Mucosa of descending colon (tissue), 3 donors: ENCODE measurements around the gene GOLGA8K. TPM values are rescaled to one million over a fixed set of nuclear protein-coding genes. Genes with fewer than 3 reads are reported as not detected.
"Not testable (repeated sequence)": the region's sequence is repeated elsewhere in the genome, so short reads cannot be mapped to it uniquely, and the experiment has no call there.

Source experiments
- ATAC-seq: fragments of 200-7000 bp; cut with Tn5 transposase; one replicate; pipeline ENCODE4 v1.9.1; 2020; ENCODE audit warnings: mild to moderate bottlenecking, moderate library complexity
- DNase-seq, 3 donors: peaks; one replicate each; pipeline ENCODE4 v3.0.0-alpha.2; 2020
- H3K36me3 ChIP-seq: fragments of 200-600 bp; one replicate; pipeline ENCODE4 v1.8.0; 2021; ENCODE audit warnings: low read depth, mild to moderate bottlenecking
- H3K4me1 ChIP-seq: fragments of 200-600 bp; one replicate; pipeline ENCODE4 v1.8.0; 2021; ENCODE audit warnings: low read depth, mild to moderate bottlenecking
- H3K4me3 ChIP-seq: fragments of 200-600 bp; one replicate; pipeline ENCODE4 v1.8.0; 2021; ENCODE audit warnings: mild to moderate bottlenecking
- H3K9me3 ChIP-seq: fragments of 200-600 bp; one replicate; pipeline ENCODE4 v1.8.0; 2021; ENCODE audit warnings: mild to moderate bottlenecking
- intact Hi-C, 2 donors: fragments of 100-400 bp; cut with DNase I in 1 of 2; cut with micrococcal nuclease in 1 of 2; formaldehyde crosslinking; loops; one replicate each; pipeline versions ENCODE4 v1.11.0 to v1.11.1; 2022; cut with DNase I, micrococcal nuclease
- long read RNA-seq, 2 donors: library from polyadenylated mRNA; unstranded; transcript quantifications; one replicate each; pipeline ENCODE4 v2.0.0, GENCODE V29; 2019 to 2021
- total RNA-seq, 3 donors: library from RNA; stranded (reverse); fragmentation: NEBNext Ultra II Directional in 2 of 3; extraction: Animal tissue kit (Norgen Biotek cat#: 25700) in 2 of 3; gene quantifications; one replicate each; pipeline versions ENCODE4 v1.2.1 to v1.2.4, GENCODE V29; 2021 to 2023
- donor health status: DM: no; HTN: no; CAD: no; lungs with moderate emphysema.
- donor health status: DM: no; HTN: no; CAD: no.
- donor health status: DM: no; HTN: yes; CAD: no.

GOLGA8K gene
- total RNA-seq: 1 to 10 TPM in 2 of 3 donors, under 1 TPM in 1; 0.43 to 2.0 (median 1.2) TPM
- long read RNA-seq, donor 1: 0 reads
- long read RNA-seq, donor 2: 0 reads

GRCh38 chr15:32403192-32403591 is at the start of gene GOLGA8K:
TSS of gene GOLGA8K (minus strand) at chr15:32403292. CDS start at chr15:32403194, 98 bp downstream.
- ATAC-seq, H3K4me3 ChIP-seq, intact Hi-C loops, H3K4me1 ChIP-seq, H3K36me3 ChIP-seq, H3K9me3 ChIP-seq, DNase-seq: not testable (repeated sequence)

GRCh38 chr15:32440445-32440977 is 37.4 kb upstream of the GOLGA8K start:
- intact Hi-C loops, DNase-seq: not testable (repeated sequence)
- peak; percentile 66 for ATAC-seq

GRCh38 chr15:32434102-32434963 is 31.2 kb upstream of the GOLGA8K start:
- intact Hi-C loops, H3K9me3 ChIP-seq, DNase-seq, H3K36me3 ChIP-seq, H3K4me1 ChIP-seq, H3K4me3 ChIP-seq: not testable (repeated sequence)
- ATAC-seq: peak; percentile 84

More at GRCh38 chr15:32440445-32440977, 37.4 kb upstream of the GOLGA8K start:
- not testable (repeated sequence) for H3K36me3 ChIP-seq, H3K4me1 ChIP-seq, H3K4me3 ChIP-seq, H3K9me3 ChIP-seq

DNA sequence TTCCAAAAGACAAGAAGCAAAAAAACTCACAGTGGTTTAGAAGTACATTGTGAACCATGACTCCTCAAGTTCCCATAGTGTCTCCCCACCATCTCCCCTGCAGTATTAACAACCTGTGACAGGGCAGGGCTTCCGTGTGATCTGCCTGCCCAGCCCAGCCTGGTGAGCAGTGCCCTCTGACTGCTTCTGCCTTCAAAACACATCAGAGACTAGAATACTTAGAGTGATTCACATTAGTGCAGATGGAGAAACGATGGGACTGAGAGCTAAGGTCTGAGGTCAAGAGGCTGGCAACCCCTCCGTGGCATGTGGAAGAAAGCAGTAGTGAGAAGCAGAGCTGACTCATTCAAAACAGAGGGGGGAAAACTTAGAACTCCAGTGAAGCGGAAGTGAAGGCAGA is 24.5 kb upstream of the GOLGA8K start:
- H3K4me1 ChIP-seq, DNase-seq, H3K9me3 ChIP-seq, intact Hi-C loops, H3K4me3 ChIP-seq, ATAC-seq, H3K36me3 ChIP-seq: not testable (repeated sequence)

DNA sequence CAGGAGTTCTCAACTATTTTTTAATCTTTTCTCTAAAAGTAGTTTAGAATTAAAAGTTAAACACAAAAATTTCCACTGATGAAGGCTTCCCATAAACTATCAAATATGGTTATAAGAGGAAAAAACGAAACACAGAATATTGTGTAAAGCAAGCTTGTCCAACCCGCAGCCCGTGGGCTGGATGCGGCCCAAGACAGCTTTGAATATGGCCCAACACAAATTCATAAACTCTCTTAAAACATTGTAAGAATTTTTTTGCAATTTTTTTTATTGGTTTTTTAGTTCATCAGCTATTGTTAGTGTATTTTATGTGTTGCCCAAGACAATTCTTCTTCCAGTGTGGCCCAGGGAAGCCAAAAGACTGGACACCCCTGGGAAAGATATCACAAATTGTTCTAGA is 23.4 kb upstream of the GOLGA8K start:
- H3K9me3 ChIP-seq, H3K4me1 ChIP-seq, H3K4me3 ChIP-seq, ATAC-seq, intact Hi-C loops, H3K36me3 ChIP-seq: not testable (repeated sequence)
- DNase-seq: peak in 1 of 3 donors; percentile 14

GRCh38 chr15:32407903-32408302 is 4.8 kb upstream of the GOLGA8K start:
- H3K4me1 ChIP-seq, H3K4me3 ChIP-seq, ATAC-seq, intact Hi-C loops, H3K36me3 ChIP-seq, DNase-seq, H3K9me3 ChIP-seq: not testable (repeated sequence)

- H3K9me3 ChIP-seq, H3K4me3 ChIP-seq, H3K36me3 ChIP-seq, DNase-seq, ATAC-seq, H3K4me1 ChIP-seq, intact Hi-C loops: not testable (repeated sequence)
Observed at GRCh38 chr15:32396522-32396921, 6.6 kb downstream of the GOLGA8K start.

- H3K4me3 ChIP-seq, DNase-seq, H3K9me3 ChIP-seq, H3K4me1 ChIP-seq, intact Hi-C loops, ATAC-seq, H3K36me3 ChIP-seq: not testable (repeated sequence)
Observed at GRCh38 chr15:32394745-32395144, 8.3 kb downstream of the GOLGA8K start.

- peak; percentile 49 for ATAC-seq
- H3K4me3 ChIP-seq, H3K36me3 ChIP-seq, H3K4me1 ChIP-seq, H3K9me3 ChIP-seq, intact Hi-C loops, DNase-seq: not testable (repeated sequence)
Observed at GRCh38 chr15:32388050-32388648, 14.9 kb downstream of the GOLGA8K start.

DNA sequence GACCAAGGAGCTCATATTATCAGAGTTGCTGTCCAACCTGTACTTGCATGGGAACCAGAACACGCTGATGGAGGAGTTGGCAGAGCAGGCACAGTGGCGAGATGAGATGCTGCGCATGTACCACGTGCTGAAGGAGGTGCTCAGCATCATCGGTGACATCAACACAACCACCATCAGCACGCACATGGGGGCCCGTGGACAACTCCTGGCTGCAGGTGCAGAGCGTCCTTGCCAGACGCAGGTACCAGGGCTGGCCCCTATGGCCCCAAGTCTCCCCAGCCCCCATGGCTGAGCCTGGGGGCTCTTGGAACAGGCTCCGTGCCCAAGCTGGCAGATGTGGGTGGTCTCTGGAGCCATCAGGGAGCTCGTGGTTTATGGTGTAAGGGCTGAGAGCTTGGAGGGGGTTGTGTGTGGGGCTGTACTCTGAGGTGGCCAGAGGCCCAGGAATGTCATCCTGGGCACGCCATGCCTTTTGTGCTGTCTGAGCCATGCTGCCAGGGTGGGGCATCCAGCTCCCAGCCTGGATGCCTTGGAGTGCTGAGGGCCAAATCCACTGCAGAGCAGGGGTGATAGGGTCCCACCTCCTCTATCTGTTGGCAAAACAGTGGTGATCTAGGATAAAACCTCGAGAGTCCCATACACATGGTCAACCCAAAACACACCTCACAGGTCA is 17.1 kb downstream of the GOLGA8K start:
- H3K4me1 ChIP-seq, ATAC-seq, H3K9me3 ChIP-seq, H3K4me3 ChIP-seq, H3K36me3 ChIP-seq, DNase-seq, intact Hi-C loops: not testable (repeated sequence)

- H3K4me3 ChIP-seq, intact Hi-C loops, ATAC-seq, H3K9me3 ChIP-seq, H3K4me1 ChIP-seq, DNase-seq, H3K36me3 ChIP-seq: not testable (repeated sequence)
Observed at GRCh38 chr15:32374185-32374584, 28.9 kb downstream of the GOLGA8K start.

DNA sequence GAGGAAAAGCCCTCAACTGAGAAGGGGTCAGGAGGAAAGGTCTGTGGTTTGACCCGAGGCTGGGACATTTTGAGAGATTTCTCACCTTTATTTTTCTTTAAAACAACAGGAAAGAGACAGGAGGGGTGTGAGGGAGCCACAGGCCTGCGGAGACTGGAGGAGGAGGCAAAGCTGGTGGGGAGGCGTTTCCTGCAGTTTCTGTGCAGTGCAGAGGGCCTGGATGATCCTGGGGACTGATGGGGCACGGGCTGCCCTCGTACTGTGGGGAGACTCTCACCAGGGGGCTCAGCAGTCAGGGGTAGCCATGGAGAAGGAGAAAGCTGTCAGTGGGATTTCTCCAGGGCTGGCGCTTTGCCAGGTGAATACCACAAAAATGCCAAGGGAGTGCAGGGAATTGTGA is 29.4 kb downstream of the GOLGA8K start:
- H3K9me3 ChIP-seq, intact Hi-C loops, DNase-seq, H3K36me3 ChIP-seq, H3K4me3 ChIP-seq, H3K4me1 ChIP-seq, ATAC-seq: not testable (repeated sequence)

DNA sequence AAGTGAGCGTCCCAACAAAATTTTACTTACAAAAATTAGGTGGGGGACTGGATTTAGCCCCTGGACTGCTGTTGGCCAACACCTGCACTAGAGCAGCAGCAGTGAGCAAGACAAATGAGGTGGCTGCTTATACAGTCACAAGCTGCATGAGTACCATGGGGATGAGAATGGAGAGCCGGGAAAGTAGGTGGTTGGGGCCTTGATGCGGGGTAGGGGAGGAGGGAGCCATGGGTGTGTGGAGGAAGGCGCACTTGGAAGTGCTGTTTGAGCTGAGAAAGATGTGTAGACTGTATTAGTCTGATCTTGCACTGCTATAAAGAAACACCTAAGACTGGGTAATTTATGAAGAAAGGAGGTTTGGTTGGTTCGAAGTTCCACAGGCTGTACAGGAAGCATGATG is 31.0 kb downstream of the GOLGA8K start:
- H3K36me3 ChIP-seq, H3K4me3 ChIP-seq, H3K4me1 ChIP-seq, H3K9me3 ChIP-seq, ATAC-seq, intact Hi-C loops, DNase-seq: not testable (repeated sequence)

- DNase-seq, intact Hi-C loops, ATAC-seq, H3K36me3 ChIP-seq, H3K9me3 ChIP-seq, H3K4me3 ChIP-seq, H3K4me1 ChIP-seq: not testable (repeated sequence)
Observed at GRCh38 chr15:32370526-32370925, 32.6 kb downstream of the GOLGA8K start.
